Endometrial microvascular endothelial cells (primary cell): ENCODE results near the gene RALGAPA2. TPM values are rescaled to one million over a fixed set of nuclear protein-coding genes. Genes with fewer than 3 reads are reported as not detected.

Source experiments
- in situ Hi-C: cut with HindIII; loops from 2 replicates; pipeline ENCODE4 v1.10.0; 2017; ENCODE audit warnings: low sequenced_read_pairs, low pct_unique_long_range_greater_than_20kb; ENCODE audit errors: inconsistent ontology term
- total RNA-seq: library from RNA; depleted of rRNA; stranded (reverse); fragments of >200 nt; gene quantifications from one replicate; pipeline ENCODE4 v1.2.3, GENCODE V29; 2015; ENCODE audit errors: inconsistent ontology term

Gene RALGAPA2
- total RNA-seq, 1 donor from 2014 or later, result 35.3 TPM

GRCh38 chr20:20525214-20525613, 187.2 kb downstream of the RALGAPA2 start:
- in situ Hi-C loops, result no loop called here

GRCh38 chr20:20524756-20525155, 187.7 kb downstream of the RALGAPA2 start:
- in situ Hi-C loops, result no loop called here

- in situ Hi-C loops, result no loop called here
These were observed 190.7 kb downstream of the RALGAPA2 start for GRCh38 chr20:20521736-20522135.

GRCh38 chr20:20520776-20521175, 191.7 kb downstream of the RALGAPA2 start:
- in situ Hi-C loops, result no loop called here

- in situ Hi-C loops, result no loop called here
These were observed 193.2 kb downstream of the RALGAPA2 start for GRCh38 chr20:20519269-20519668.

GRCh38 chr20:20518263-20518662, 194.2 kb downstream of the RALGAPA2 start:
- in situ Hi-C loops, result no loop called here

- in situ Hi-C loops, result no loop called here
These were observed 195.1 kb downstream of the RALGAPA2 start for GRCh38 chr20:20517296-20517695.

GRCh38 chr20:20513720-20514119, 198.7 kb downstream of the RALGAPA2 start:
- in situ Hi-C loops, result no loop called here

GRCh38 chr20:20505554-20505953, 206.9 kb downstream of the RALGAPA2 start:
- in situ Hi-C loops, result no loop called here

- in situ Hi-C loops, result no loop called here
These were observed 208.5 kb downstream of the RALGAPA2 start for GRCh38 chr20:20503777-20504530.

GRCh38 chr20:20501128-20501527, 211.3 kb downstream of the RALGAPA2 start:
- in situ Hi-C loops, result no loop called here

GRCh38 chr20:20500312-20500711, 212.1 kb downstream of the RALGAPA2 start:
- in situ Hi-C loops, result no loop called here

- in situ Hi-C loops, result no loop called here
These were observed 213.0 kb downstream of the RALGAPA2 start for GRCh38 chr20:20499439-20499838.

- in situ Hi-C loops, result no loop called here
These were observed 214.2 kb downstream of the RALGAPA2 start for GRCh38 chr20:20498076-20498861.

GRCh38 chr20:20497242-20497978, 215.0 kb downstream of the RALGAPA2 start:
- in situ Hi-C loops, result no loop called here

- in situ Hi-C loops, result no loop called here
These were observed 216.5 kb downstream of the RALGAPA2 start for GRCh38 chr20:20495729-20496503.

- in situ Hi-C loops, result no loop called here
These were observed 218.7 kb downstream of the RALGAPA2 start for GRCh38 chr20:20493701-20494100.

- in situ Hi-C loops, result no loop called here
These were observed 219.7 kb downstream of the RALGAPA2 start for GRCh38 chr20:20492521-20493332.
